HEK293T (cell line): ENCODE results near the gene CAMK1.

Experiments
- CTCF ChIA-PET: fragments of 350-600 bp; formaldehyde crosslinking; extraction: SDS; loops from one replicate; lab custom pipeline; 2021; ENCODE audit warnings: antibody characterized with exemption, inconsistent platforms; lab: Yijun Ruan, JAX
- POLR2A ChIA-PET: fragments of 350-600 bp; formaldehyde crosslinking; extraction: SDS; loops from one replicate; lab custom pipeline; 2020; ENCODE audit warnings: antibody characterized with exemption, inconsistent platforms; lab: Yijun Ruan, JAX
- DNase-seq: peaks from one replicate; pipeline ENCODE4 v3.0.0; 2012; ENCODE audit warnings: mixed read lengths; ENCODE audit errors: extremely low spot score
- CTBP1 ChIP-seq: fragments of 450-650 bp; IDR thresholded peaks from 2 replicates; pipeline ENCODE4 v1.6.1; 2016; ENCODE audit warnings: borderline replicate concordance

Gene CAMK1

GRCh38 chr3:9710174-9710739, 59.5 kb downstream of the CAMK1 start:
- no peak for DNase-seq
- TF ChIP-seq CTBP1, result no peak
- CTCF ChIA-PET, result interaction anchor here (1.5 kb wide), 1 partner anchor 17 kb away, joined by 4 read pairs; no protein-coding TSS in a partner anchor
- POLR2A ChIA-PET, result no interaction called here
